Measurements from ENCODE around the gene CARD6.
"Not testable (repeated sequence)": the region's sequence is repeated elsewhere in the genome, so short reads cannot be mapped to it uniquely, and the experiment has no call there.

The CARD6 gene

DNA sequence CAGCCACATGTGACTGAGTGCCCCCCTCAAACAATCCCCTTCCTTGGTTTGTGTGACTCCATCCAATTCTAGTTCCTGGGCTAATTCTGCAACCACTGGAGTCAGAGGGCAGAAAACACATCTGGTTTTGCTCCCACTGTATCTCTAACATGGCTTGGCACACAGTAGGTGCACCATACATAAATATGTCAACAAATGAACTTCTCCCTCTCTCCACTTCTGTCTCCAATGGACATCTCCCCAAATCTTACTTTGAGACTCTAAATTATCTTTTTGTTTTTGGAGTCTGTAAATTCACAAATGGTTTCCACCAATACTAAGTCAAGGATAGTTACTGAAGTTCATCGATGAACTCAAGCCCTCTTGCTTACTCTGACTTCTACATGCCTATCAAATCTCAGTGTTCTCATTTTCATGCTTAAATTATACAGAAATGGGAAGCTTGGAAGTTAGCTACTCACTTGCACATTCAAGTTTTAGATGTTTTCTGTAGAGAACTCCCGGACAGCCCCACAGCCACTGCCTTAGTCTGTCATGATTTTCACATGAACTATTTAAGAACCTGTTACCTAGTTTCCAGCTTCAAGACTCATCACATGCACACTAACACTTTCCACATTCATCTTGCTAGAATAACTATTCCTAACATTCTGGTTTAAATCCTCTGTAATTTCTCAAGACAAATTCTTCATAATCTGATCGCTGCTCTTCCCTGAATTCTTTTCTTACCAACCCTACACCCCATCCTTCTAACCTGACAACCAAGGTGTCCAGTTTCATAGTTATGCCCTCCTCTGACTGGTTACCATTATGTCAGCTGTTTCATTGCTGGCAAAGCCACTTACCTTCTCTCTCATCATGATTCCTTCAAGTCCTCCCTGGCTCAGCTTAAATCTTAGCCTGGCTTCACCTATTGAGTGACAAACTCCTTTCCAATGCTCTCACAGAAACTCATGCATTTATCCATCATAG, 12.2 kb upstream of the CARD6 start:
- DNase-seq, result no peak

DNA sequence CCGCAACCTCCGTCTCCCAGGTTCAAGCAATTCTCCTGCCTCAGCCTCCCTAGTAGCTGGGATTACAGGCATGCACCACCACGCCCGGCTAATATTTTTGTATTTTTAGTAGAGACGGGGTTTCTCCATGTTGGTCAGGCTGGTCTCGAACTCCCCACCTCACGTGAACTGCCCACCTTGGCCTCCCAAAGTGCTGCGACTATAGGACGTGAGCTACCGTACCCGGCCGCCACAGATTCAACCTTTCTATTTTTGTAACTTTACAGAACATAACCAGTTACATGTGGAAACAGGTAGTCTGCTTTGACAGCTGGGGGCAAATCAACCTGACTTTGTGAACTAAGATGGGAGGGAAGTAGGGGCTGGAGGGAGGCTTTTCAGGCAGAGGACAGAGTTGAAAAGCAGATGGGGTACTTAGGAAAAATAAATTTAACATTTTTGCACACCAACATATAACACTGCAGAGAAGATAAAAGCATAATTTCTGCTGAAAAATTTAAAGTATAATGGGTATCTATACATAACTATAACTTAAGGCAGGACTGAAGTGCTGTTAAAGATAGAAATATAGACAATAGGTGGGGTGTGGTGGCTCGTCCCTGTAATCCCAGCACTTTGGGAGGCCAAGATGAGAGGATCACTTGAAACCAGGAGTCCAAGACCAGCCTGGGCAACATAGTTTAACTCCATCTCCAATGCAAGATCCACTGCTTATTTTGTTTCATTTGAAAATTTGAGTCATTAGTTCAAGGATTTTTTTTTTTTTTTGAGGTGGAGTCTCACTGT, 11.2 kb upstream of the CARD6 start:
- DNase-seq, result no peak

DNA sequence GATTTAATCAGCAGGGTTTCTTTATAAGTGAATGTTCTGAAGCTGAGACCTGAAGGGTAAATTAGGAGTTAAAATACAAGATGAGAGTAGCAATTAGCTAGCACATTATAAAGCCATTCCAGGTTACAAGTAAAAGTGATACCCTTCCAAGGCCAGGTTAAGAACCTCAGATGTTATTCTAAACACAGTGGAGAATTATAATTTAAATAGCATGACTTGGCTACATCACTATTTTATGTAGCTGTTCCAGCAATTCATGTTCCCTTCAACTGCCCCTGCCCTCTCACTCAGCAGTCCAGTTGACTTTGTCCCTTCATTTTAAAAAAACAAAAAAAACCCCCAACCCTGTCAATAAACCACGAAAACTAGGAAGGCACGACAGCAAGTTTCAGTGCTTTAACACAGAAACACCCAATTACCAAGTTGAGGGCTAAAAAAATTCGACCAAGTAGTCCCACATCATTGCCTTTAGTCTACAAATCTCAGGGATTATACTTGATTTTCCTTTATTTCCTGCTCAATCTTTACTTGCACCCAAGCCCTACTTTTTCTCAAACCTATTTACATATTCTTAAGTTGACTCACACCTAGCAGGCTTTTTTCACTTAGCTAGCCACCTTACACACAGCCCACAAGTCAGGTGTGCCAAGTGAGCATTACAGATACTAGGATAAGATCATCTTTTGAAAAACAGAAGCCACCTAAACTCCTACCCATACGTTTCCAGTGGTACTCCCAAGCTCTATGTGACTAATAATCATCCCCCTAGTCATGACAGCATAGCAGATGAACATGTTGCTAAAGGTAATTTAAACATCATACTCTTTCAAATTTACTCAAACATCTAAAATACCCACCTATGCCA, 9.6 kb upstream of the CARD6 start:
- no peak for DNase-seq

DNA sequence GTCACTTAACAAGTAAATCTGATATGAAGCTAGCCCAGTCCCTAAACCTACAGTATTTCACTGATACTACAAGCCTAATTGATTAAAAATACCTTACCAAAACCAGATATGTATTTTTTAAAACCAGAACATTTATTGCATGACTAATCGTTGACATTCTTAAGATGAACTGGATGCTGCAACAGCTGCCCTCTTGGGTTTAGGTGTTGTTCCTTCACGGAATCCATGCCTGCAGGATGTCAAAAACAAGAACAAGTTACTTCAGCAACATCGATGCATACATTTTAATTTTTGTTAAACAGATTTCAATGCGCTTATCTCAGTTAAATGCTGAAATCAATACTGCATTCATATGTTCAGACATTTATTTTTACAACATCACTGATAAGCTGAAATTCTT, 8.8 kb upstream of the CARD6 start:
- no peak for DNase-seq

DNA sequence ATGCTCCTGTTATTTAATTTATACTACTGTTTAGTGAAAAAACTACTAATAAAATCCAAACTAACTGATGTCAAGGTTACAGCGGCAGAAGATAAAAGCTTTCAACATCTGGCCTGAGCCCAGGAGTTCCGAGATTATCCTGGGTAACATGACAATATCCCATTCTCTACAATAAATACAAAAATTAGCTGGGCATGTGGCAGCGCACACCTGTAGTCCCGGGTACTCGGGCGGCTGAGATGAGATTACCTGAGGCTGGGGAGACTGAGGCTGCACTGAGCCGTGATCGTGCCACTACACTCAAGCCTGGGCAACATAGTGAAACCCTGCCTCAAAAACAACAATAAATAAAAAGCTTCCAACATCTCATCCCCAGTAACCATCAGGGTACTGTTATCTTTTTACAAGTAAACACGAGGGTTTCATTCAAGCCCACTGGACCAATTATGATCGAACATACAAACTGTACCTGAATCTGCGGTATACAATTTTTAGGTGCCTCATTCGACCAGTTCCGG, 7.4 kb upstream of the CARD6 start:
- no peak for DNase-seq

DNA sequence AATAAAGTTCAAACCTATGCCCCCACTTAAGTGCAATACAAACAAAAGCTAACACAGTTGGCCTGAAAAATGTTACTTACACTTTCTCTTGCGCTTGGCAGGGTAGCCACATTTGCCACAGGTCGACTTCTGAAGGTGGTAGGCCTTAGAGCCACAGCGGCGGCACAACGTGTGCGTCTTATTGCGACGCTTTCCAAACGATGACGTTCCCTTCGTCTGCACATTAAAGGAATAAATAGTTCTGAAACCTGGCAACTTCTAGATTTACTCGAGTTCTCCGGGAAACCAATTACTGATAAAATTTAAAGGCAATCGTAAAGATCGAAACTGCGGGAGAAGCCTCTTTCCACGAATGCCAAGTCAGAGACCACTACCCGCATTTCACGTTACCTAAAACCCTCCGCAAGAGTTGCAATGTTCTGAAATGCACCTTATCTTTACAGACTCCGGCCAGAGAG, 6.7 kb upstream of the CARD6 start:
- DNase-seq, result peak; percentile 68 to 74

DNA sequence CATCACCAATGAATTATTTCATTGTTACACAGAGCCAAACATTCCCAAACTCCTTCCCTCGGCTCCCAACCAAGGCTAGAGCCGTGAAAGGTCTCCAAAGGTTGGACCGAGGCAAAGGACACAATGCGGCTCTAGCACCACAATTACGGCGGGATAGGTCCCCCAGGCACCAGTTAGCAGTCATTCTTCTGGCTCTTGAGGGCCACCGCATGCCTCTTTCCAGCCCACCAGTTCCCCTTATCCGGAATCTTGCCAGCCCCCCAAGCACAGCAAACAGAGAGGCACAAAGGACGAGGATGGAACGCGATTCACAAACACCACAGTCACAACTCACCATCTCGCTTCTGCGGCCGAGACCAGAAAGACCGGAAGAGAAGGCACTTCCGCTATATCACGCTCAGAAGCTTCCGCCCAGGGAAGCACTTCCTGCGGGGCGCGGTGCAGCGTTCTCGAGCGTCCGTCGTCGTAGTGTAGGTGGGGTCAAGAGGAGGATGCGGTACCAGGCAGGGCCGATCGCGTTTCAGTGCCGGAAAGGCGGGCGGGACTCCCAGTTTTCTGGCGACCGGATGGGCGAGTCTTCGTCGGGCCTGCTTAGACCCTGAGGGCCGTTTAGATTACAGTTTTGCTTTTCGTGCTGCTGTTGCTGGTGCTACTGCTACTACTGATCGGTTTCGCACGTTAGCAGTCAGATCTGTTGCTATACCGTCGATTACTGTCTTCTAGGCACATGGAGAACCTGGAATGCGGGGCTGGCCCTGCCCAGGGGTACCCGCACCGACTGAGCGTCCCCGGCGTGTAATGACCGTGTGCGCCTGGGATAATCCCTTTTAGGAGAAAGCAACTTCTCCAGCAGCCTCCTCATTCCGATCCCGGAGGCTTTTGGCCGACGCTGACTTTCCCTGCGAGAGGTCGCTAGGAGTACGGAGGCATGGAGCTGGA, 6.0 kb upstream of the CARD6 start, which contains the start of gene RPL37:
TSS of gene RPL37 (minus strand) at position 374 of the 939 bp plus-strand sequence. CDS start at position 337, 37 bp downstream.
- DNase-seq, result peak; percentile 93 to 94

DNA sequence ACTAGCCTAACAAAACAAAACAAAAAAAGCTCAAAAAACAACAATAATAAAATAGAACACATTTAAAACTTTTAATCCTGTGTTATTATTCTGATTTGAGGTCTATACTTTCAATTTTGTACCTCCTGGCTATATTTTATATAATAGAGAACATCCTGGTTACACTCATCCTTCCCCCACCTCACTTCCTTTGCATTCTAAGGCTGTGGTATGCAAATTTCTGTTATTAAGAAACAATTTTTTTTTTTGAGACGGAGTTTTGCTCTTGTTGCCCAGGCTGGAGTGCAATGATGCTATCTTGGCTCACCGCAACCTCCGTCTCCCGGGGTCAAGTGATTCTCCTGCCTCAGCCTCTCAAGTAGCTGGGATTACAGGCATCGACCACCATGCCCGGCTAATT, 3.1 kb upstream of the CARD6 start:
- peak in 1 of 2 donors; percentile 62 for DNase-seq

DNA sequence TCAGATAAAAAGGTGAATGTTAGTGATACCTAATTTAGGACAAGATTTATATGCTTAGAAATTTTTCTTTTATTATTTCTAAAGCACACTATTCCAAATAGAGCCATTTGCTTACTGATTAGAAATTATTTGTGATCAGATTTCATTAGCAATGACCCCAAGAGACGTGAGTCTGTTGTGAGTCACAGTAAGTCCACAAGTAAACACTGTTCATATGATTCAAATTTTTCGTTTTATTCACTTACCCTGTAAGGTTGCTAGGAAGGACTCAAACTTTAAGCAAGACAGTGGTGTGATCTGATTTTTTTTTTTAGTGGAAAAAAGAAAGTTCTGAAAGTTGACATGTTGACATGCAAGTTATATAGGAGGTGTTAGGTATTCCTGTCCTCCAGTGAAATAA, 1.2 kb downstream of the CARD6 start:
- DNase-seq, result no peak

DNA sequence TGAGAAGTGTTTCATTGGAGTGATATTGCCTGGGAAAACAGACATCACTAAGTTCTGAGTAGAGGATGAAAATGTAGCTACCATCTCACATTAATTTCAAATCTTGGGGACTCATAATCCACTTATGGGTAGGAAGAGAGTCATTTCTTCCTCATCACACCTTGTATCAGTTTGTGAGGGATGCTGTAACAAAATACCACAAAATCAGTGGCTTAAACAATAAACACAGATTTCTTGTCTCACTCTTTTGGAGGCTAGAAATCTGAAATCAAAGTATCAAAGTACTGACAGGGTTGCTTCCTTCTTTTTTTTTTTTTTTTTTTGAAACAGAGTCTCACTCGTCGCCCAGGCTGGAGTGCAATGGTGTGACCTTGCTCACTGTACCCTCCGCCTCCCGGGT, 3.4 kb downstream of the CARD6 start:
- DNase-seq, result no peak

DNA sequence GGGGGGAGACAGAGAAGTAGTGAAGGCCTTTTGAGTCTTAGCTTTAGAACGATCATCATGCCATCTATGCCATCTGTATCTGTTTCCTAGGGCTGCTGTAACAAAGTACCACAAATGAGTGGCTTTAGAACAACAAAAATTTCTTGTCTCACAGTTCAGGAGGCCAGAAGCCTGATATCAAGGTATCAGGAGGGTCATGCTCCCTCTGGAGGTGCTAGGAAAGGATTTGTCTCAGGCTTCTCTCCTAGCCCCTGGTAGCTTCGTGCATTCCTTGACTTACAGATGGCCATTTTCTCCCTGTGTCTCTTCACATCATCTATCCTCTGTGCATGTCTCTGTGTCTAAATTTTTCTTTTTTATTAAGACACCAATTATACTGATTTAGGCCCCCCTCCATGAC, 5.2 kb downstream of the CARD6 start:
- DNase-seq, result no peak

DNA sequence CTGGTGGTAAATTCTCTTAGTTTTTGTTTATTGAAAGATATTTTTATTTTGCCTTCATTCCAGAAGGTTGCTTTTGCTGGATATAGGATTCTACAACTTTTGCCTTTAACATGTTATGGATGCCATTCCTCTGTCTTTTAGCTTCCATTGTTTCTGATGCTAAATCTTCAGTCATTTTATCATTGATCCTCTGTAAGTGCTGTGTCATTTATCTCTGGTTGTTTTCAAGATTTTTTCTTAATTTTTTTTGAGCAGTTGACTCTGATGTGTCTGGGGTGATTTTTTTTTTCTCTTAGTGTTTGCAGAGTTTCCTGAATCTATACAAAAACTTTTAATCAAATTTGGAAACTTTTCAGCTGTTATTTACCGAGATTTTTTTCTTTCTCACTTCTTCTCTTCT, 6.4 kb downstream of the CARD6 start:
- no peak for DNase-seq

DNA sequence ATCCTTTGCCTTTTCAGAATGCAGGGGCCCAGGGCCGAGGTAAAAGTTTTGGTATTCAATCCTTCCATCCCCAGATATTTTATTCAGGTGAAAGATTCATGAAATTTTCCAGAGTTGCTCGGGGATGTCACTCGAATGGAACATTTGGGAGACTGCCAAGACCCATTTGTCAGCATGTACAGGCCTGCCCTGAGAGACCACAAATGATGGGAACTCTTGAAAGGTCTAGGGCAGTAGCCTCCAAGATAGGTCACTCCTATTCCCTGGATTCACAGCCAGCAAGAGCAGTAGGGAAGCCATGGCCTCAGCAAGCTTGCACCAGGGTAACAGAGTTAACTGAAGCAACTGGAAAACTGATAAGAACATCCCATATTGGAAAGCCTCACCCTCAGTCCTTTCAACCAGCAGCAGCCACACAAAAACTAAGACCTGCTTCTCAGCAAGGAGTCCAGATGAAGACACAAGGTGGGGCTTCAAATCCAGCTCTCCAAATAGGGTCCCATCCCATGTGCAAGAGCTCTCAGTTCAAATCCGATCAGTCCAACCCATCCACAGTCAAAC, 12.5 kb downstream of the CARD6 start:
- no peak for DNase-seq

DNA sequence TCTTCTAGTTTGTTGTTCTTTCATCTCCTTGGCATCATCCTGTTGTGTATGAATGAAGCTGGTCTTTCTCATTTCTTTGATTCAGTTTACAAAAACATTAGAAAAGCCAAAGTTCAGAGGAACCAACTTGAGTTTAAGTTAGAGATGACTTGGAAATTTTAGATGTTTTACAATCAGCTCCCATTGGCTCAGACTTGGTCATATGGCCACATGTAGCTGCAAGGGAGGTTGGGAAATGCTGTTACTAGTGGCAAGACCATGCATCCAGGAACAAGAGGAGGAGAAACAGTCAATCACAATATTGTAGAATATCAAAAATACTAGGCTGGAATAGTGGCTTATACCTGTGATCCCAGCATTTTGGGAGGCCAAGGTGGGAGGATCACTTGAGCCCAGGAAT, 19.5 kb downstream of the CARD6 start:
- no peak for DNase-seq

DNA sequence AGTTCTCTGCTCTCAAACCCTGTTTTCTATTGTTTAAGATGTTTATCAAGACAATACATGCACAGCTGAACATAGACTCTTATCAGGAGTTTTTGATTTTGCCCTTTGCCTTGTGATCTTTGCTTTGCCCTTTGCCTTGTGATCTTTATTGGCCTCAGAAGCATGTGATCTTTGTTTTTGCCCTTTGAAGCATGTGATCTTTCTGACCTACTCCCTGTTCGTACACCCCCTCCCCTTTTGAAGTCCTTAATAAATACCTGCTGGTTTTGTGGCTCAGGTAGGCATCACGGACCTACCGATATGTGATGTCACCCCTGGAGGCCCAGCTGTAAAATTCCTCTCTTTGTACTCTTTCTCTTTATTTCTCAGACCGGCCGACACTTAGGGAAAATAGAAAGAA, 23.8 kb downstream of the CARD6 start:
- not testable (repeated sequence) for DNase-seq

DNA sequence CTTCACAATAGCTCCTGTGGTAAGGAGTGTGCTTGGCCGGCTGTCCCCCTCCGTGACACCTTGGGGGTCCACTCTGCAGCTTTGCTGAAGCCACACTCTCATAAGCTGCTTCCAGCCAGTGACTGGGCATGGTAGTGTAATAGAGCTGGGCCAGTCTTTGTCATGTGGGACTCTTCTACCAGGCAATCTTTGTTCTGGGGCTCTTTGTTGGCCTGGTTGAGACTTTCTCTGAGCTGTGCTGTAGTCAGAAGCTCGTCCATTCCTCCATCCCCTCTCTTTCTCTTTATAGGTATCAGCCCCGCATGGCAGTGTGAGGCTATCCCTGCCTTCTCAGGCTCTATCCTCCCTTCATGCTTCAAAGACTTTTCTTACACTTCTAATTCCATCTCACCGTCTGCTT, 25.7 kb downstream of the CARD6 start:
- DNase-seq, result no peak

DNA sequence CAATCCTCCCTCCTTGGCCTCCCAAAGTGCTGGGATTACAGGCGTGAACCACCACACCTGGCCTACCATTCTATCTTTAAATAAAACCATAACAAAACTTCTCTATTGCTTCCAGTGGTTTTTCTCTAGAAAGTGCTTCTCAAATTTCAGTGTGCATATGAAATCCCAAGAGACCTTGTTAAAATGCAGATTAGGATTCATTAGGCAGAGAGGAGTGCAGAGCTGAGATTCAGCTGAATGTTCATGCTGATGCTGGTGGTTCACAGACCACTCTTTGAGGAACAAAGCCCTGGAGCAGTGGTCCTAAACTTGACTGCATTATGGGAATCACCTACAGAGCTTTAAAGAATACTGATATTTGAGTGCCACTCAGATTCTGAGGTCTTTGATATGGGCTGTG, 28.2 kb downstream of the CARD6 start:
- no peak for DNase-seq

DNA sequence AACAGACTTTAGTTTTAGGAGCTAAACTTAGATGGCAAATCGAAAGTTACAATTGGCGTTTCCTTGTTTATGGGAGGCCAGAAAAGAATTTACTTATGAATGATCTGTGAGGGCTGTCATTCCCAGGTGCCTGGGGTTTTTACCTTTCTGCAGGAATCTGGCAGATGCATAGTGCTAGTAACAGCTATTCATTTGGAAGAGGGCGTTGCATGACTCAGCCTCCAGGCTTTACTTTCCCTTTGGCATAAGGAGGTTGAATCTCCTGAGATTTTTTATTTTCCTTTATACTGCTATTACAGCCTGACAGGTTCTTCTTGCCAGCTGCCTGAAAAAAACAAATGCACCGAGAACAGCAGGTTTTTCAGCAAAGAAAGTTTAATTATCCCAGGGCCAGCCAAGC, 30.0 kb downstream of the CARD6 start:
- DNase-seq, result no peak

DNA sequence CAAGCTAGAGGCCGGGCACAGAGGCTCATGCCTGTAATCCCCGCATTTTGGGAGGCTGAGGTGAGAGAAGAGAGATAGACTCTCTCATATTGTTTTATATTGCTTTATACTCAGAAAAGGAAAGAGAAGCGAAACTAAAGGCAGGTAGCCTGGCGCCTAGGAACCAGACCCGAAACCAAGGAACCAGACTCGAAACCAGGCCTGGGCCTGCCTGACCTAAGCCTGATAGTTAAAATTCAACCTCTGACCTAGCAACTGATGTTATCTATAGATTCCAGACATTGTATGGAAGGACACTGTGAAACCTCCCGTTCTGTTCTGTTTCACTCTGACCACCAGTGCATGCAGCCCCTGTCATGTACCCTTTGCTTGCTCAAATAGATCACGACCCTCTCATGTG, 31.1 kb downstream of the CARD6 start:
- not testable (repeated sequence) for DNase-seq

DNA sequence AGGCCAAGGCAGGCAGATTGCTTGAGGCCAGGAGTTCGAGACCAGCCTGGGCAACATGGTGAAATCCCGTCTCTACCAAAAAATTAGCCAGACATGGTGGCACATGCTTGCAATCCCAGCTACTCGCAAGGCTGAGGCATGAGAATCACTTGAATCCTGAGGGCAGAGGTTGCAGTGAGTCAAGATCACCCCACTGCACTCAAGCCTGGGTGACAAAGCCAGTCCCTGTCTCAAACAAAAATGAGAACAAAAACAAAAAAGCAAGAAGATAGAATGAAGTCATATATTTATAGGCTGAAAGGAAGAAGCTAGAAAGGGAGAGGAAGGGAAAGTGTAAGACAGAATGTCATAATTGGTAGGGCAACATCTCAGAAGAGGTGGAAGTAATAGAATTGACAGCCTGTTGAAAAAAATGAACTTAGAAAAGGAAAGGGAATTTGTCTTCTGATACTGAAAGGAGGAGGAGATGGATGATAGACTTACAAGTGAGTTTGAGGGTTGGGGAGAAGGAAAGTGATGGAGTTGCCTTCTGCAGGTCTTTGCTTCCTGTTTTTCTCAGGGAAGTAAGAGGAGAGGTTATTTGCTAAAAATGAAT, 32.2 kb downstream of the CARD6 start:
- DNase-seq, result no peak

DNA sequence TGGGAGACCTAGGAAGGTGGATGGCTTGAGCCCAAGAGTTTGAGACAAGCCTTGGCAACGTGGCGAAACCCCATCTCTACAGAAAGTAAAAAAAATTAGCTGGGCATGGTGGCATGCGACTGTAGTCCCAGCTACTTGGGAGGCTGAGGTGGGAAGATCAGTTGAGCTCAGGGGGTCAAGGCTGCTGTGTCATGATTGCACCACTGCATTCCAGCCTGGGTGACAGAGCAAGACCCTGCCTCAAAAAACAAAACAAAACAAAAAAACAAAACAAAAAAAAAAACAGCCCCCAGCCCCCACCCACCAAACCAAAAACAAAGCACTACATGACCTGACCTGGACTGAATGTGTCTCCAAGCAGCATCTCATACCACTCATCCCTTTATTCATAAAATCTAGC, 34.8 kb downstream of the CARD6 start:
- no peak for DNase-seq
